Fibroblast of skin of right biceps (primary cell): Measurements from ENCODE around the gene PET117.
"Not testable (repeated sequence)": the region's sequence is repeated elsewhere in the genome, so short reads cannot be mapped to it uniquely, and the experiment has no call there.

Experiments used
- DNase-seq: peaks from one replicate; pipeline ENCODE4 v3.0.0-alpha.2; 2013

The PET117 gene, protein sequence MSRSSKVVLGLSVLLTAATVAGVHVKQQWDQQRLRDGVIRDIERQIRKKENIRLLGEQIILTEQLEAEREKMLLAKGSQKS

DNA sequence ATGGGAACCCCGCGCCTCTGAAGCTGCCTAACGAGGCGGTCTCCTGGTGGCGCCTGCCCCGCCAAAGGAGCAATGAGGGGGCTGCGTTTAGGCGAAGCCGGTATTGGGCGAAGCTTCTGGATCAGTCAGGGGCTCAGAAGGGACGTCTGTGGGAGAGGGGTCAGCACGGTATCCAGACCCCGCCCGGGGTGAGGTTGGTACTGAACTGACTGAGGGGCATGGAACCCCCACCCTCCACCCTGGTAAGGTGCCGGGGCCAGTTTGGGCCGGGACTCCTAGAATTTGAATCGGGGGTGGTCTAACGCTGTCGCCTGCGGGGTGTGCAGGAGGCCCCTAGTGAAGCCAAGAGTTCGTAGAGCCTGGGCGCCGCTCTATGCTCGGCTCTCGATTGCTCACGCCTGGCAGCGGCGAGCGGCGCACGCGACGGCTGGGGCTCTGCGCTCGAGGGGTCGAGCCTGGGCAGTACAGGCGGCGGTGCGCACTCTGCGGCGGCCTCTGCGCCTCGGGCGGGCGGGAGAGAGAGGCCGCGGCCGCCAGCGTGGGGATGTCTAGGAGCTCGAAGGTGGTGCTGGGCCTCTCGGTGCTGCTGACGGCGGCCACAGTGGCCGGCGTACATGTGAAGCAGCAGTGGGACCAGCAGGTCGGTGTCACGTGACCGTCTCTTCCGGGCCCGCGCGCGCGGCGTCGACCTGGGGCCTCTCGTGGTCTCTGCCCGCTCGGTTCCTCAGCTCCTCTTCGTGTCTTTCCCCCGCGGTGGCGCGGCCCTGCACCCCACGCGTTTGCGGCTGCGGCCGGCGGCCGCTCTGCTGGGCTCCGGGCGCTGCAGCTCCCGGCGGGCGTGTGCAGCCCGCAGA lies at the start of gene PET117, which contains the start of gene KAT14:
Gene PET117, plus strand, starts transcription at position 452 of the 854 bp plus-strand sequence. Its CDS starts 93 bp downstream, at position 545.
Gene KAT14, plus strand, starts transcription at position 452 of the 854 bp plus-strand sequence. CDS start 4,798 bp downstream, outside the sequence.
- peak; percentile 96 for DNase-seq

DNA sequence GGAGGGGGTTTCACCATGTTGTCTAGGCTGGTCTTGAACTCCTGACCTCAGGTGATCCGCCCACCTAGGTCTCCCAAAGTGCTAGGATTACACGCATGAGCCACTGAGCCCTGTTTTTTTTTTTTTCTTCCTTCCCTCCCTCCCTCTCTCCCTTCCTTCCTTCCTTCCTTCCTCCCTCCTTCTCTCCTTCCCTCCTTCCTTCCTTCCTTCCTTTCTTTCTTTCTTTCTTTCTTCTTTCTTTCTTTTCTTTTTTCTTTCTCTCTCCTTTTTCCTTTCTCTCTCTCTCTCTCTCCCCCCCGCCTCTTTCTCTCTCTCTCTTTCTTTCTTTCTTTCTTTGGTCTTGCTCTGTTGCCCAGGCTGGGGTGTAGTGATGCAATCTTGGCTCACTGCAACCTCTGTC lies 49.4 kb upstream of the PET117 start:
- DNase-seq, result not testable (repeated sequence)

GRCh38 chr20:18088841-18089240 lies 48.8 kb upstream of the PET117 start:
- DNase-seq, result not testable (repeated sequence)

DNA sequence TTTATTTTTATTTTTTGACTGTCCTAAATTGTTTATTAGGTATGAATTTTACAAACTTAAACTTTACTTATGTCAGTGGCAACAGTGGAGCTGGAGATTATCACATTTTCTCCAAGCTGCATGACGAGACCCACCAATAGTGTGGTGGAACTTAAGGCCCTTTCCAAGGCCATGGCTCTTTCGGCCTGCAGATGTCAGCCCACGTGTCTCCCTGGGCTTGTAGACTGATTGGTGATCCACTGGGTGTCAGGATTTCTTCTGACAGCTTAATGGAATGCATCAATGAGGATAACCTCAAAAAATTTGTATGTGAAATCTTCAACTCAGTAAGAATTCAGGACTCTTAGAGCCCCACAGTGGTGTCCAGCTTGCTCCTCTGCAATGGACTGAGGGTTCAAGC lies 47.6 kb upstream of the PET117 start:
- DNase-seq, result no peak

DNA sequence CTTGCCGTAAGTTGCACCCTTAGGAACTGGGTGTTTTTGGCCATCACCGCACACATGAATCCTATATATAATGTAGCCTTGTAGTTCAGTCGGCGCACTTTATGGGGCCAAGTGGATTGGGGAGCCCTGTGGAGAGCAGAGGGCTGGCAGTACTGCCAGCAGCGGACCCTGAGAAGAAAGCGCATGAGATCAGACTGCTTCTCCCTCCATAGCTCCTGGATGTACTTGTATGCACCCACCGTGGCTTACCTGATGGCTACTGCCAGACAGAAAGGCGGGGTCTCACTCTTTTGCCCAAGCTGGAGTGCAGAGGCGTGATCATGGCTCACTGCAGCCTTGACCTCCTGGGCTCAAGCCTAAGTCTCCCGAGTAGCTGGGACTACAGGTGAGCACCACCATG lies 47.2 kb upstream of the PET117 start:
- no peak for DNase-seq

DNA sequence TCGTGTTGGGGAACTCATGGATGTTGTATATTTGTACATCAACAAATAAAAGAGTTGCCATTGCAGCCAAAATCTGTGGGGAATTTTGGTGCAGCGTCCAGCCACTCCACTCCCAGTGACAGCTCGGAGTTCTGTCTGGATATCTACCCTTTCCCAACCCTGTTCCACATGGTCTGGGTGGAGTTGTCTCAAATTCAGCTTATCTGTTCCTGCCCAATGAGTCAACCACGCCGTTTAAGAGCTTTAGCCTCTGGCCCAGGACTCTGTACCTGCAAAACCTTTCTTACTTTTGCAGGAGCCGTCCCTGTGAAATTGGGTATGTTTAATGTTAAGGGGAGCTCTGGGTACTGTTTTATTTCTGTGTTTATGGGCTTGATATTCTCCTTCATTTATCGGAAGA lies 46.0 kb upstream of the PET117 start:
- DNase-seq, result no peak

DNA sequence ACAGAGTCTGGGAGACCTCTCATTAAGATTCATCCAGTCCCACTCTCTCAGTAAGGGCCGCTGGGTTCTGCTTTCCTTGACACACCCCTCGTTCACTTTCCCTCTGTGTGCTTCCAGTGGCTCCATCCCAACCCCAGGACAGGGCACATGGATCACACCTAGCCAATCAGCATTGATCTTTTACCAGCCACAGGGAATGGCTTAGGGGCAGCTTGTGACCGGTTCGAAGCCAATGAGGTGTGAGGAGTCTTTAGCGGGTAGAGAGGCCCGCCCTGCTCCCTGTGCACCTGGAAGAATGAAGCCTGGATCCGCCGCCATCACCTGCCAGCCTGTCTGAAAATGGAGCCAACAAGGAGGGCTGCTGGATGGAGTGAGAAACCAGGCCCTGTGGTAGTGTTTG lies 44.8 kb upstream of the PET117 start:
- DNase-seq, result no peak

GRCh38 chr20:18093388-18093787 lies 44.3 kb upstream of the PET117 start:
- DNase-seq, result no peak

GRCh38 chr20:18094191-18094590 lies 43.5 kb upstream of the PET117 start:
- DNase-seq, result no peak

DNA sequence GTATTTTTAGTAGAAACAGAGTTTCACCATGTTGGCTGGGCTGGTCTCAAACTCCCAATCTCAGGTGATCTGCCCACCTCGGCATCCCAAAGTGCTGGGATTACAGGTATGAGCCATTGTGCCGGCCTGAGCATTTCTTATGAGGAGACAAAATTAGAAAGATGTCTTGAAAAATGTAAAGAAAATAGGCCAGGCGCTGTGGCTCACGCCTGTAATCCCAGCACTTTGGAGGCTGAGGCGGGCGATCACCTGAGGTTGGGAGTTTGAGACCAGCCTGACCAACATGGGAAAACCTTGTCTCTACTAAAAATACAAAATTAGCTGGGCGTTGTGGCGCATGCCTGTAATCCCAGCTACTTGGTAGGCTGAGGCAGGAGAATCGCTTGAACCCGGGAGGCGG lies 37.1 kb upstream of the PET117 start:
- not testable (repeated sequence) for DNase-seq

- DNase-seq, result no peak
Observed at GRCh38 chr20:18101125-18101810, 36.4 kb upstream of the PET117 start.

- no peak for DNase-seq
Observed at GRCh38 chr20:18103497-18103896, 34.2 kb upstream of the PET117 start.

DNA sequence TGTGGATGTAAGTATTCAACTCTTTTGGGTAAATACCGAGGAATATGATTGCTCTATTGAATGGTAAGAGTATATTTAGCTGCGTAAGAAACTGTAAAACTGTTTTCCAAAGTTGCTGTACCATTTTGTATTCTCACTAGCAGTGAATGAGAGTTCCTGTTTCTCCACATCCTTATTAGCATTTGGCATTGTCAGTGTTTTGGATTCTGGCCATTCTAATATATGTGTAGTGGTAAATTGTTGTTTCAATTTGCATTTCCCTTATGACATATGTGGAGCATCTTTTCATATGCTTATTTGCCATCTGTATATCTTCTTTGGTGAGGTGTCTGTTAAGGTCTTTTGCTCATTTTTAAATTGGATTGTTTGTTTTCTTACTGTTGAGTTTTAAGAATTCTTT lies 29.3 kb upstream of the PET117 start:
- DNase-seq, result no peak

GRCh38 chr20:18128574-18128973 lies 9.1 kb upstream of the PET117 start:
- DNase-seq, result not testable (repeated sequence)

GRCh38 chr20:18132663-18133062 lies 5.0 kb upstream of the PET117 start:
- no peak for DNase-seq

DNA sequence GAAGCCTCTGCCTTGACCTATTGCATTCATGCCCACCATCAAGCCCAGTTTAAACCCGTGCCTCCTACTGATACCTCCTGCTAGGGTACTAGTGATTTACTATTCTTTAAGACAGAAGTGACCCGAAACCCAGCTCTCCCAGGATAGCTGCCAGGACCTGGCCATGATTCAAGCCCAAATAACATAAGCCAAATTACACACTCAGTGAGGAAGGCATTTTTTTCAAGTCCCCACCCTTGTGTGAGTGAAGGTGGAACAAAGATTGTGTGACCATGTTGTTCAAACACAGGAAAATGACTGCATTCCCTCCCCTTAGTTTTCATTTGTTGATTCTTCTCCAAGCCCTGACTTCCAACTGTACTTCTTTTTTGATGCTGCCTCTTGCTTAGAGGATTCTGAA lies 3.7 kb upstream of the PET117 start:
- no peak for DNase-seq

DNA sequence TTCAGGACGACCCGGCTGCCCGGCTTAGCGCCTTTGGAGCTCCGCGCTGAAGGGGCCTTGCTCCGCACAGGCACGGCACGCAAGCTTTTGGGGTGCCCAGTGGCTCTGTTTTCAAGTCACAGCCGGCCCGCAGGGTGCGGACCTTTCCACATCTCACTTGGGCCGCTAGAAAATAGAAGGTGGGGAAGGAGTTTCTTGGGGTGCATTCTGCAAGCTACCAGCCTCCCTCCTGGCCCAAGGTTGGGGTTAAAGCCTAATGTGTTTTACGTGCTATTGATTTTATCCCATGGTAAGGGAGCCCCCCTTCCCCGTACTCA lies 561 bp downstream of the PET117 start:
- no peak for DNase-seq

DNA sequence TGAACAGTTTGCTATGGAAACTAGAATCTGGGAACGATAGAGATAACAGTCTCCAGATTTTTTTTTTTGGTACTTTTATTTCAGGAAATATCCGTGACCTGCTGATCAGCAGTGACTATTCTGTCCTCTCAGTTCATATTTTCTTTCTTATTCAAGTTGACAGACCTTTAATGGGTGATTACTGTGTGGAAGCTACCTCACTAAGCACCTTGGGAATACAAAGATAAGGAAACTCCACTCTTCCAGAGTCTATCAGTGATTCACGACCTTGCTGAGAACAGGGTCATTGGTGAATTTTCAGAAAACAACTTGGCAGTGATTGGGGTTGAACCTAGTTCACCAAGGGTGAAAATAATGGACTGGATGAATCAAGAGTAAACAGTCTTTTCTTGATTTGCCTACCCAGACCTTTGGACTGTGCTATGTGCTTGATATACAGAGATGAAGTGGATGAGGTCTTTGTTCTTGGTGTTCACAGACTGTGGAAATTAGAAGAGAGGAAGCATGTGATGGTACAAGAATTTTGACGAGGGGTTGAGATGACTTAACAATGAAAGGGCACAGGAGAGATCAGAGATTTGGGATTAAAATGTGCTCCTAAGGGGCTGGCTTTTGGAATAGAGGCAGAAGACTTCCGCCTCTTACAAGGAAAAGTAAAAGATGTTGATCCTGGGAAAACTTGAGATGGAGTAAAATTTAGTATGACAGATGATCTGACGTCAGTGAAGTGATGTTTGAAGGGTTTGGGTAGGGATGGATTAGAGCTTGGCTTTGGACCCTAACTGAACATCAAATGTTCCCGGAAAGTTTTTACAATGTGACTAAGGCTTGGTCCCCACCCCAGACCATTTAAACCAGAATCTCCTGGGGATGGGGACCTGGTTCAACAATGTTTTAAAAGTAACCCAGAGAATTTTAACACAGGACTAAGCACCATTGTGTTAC lies 1.2 kb downstream of the PET117 start:
- DNase-seq, result no peak

- no peak for DNase-seq
Observed at GRCh38 chr20:18139832-18140231, 2.2 kb downstream of the PET117 start.

DNA sequence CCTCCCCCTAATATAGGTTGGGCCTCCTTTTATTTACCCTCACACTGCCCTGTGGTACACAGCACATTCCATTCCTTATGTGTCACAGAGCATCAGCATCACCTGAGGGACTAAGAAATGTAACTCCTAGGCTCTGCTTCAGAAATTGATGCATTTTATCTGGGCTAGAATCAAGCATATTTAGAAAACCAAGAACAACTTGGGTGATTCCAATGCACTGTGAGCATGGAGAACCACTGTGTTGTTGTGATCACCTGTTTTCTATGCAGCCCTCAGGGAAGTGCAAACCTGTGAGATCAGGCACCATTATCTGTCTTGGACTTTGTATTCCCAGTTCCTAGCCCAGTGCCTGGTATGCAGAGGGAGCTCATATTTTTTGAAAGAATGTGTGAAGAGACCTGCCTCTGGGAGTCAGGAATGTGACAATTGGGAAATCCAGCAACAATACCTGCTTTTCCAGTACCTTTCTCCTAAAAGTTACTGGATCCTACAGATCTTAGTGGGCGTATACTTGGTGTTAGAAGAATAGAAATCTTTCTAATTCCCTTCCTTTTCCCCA lies 7.0 kb downstream of the PET117 start:
- no peak for DNase-seq

DNA sequence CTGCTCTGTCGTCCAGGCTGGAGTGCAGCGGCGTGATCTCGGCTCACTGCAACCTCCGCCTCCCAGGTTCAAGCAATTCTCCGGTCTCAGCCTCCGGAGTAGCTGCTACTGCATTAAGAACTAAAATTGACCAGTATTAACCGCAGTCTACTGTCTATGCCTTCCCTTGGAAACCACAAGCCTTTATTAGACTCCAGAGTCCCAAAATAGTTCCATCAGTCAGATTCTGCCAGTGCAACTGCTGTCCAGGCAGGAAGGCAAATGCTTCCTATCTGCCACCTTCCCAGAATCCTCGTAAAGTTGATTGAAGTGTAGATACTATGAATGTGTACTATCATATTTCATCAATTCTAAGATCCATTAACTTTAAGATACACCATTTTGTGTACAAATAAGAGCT lies 16.7 kb downstream of the PET117 start:
- DNase-seq, result no peak

DNA sequence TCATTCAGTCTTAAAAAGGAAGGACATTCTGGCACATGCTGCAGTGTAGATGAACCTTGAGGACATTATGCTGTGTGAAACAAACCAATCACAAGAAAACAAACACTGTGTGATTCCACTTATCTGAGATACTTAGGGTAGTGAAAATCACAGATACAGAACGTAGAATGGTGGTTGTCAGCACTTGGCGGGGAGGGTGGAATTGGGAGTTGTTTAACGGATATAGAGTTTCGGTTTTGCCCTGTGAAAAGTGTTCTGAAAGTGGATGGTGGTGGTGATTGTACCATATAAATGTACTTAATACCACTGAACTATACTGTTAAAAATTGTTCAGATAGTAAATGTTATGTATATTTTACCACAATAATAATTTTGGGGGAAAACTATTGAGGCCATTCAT lies 18.4 kb downstream of the PET117 start:
- no peak for DNase-seq

GRCh38 chr20:18164356-18164755 lies 26.7 kb downstream of the PET117 start:
- no peak for DNase-seq
